ENCODE results near the gene SEC14L6.

Gene SEC14L6

GRCh38 chr22:30506507-30506968 is 40.0 kb downstream of the SEC14L6 start:
- no peak overlapping the region for H3K9ac ChIP-seq (ENCODE audit: low read length)
- TF ChIP-seq CTCF (IDR thresholded peaks at IDR 0.05; ENCODE audit: insufficient read depth, low read length, poor library complexity, severe bottlenecking) (no peak), EZH2phosphoT487 (conservative IDR thresholded peaks at IDR 0.05; ENCODE audit: low read length) (no peak)
- no peak overlapping the region for H3K27ac ChIP-seq (ENCODE audit: low read depth, low read length)
- no peaks in the 10 kb centered on the region for H3K27me3 ChIP-seq (ENCODE audit: low read length)
- no peak overlapping the region for H3K4me3 ChIP-seq (ENCODE audit: insufficient read depth, low read length, poor library complexity, severe bottlenecking)
- H3K9me3 ChIP-seq (ENCODE audit: insufficient read depth, low read length): no peaks in the 10 kb centered on the region
- H3K9me2 ChIP-seq (replicated peaks; ENCODE audit: insufficient read depth, low read length): no peaks in the 10 kb centered on the region
- H3K4me2 ChIP-seq (ENCODE audit: low read depth, low read length, poor library complexity, severe bottlenecking): no peak overlapping the region
- no peaks in the 10 kb centered on the region for H3K36me3 ChIP-seq (ENCODE audit: low read length)
- H4K20me1 ChIP-seq (ENCODE audit: low read depth, low read length): no peaks in the 10 kb centered on the region
- H3K79me2 ChIP-seq (ENCODE audit: insufficient read depth, low read length): no peaks in the 10 kb centered on the region
- H3F3A ChIP-seq (ENCODE audit: insufficient read depth): no peaks in the 10 kb centered on the region
- H2AFZ ChIP-seq (ENCODE audit: low read depth, low read length, severe bottlenecking): no peak overlapping the region

DNA sequence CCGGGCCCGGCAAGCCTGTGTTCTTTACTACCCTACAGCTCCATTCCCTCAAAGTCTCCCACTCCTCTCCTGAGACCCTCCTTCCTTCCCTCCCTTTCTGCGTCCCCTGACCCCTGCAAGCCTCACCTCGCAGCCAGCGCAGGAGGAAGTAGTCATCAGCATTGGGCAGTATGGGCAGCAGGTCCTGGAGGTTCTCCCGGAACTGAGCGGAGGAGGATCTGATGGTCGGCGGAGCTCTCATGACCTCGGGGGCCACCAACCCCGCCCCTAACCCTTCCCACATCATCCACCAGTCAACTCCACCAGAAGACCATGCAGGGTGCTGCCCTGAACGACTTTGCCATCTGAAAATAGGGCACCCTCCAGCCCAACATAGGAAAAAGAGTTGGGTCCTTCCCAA is 43.0 kb downstream of the SEC14L6 start:
- Histone ChIP-seq H3K9me2 (replicated peaks; ENCODE audit: insufficient read depth, low read length) (no peaks in the 10 kb centered on the region), H3K9me3 (ENCODE audit: insufficient read depth, low read length) (no peaks in the 10 kb centered on the region), H3K36me3 (ENCODE audit: low read length) (no peaks in the 10 kb centered on the region), H3K9ac (ENCODE audit: low read length) (no peak overlapping the region), H3K4me3 (ENCODE audit: insufficient read depth, low read length, poor library complexity, severe bottlenecking) (no peak overlapping the region), H3K27ac (ENCODE audit: low read depth, low read length) (no peak overlapping the region), H3K79me2 (ENCODE audit: insufficient read depth, low read length) (no peaks in the 10 kb centered on the region), H3K27me3 (ENCODE audit: low read length) (no peaks in the 10 kb centered on the region), H3K4me2 (ENCODE audit: low read depth, low read length, poor library complexity, severe bottlenecking) (no peak overlapping the region), H3F3A (ENCODE audit: insufficient read depth) (no peaks in the 10 kb centered on the region), H2AFZ (ENCODE audit: low read depth, low read length, severe bottlenecking) (no peak overlapping the region), H4K20me1 (ENCODE audit: low read depth, low read length) (no peaks in the 10 kb centered on the region)
- no peak for TF ChIP-seq CTCF (IDR thresholded peaks at IDR 0.05; ENCODE audit: insufficient read depth, low read length, poor library complexity, severe bottlenecking)
- TF ChIP-seq EZH2phosphoT487 (conservative IDR thresholded peaks at IDR 0.05; ENCODE audit: low read length): no peak

- Histone ChIP-seq H3K4me2 (ENCODE audit: low read depth, low read length, poor library complexity, severe bottlenecking) (no peak overlapping the region), H3K9me2 (replicated peaks; ENCODE audit: insufficient read depth, low read length) (no peaks in the 10 kb centered on the region), H3K36me3 (ENCODE audit: low read length) (no peaks in the 10 kb centered on the region), H2AFZ (ENCODE audit: low read depth, low read length, severe bottlenecking) (no peak overlapping the region), H3F3A (ENCODE audit: insufficient read depth) (no peaks in the 10 kb centered on the region), H3K9me3 (ENCODE audit: insufficient read depth, low read length) (no peaks in the 10 kb centered on the region), H3K9ac (ENCODE audit: low read length) (no peak overlapping the region), H3K4me3 (ENCODE audit: insufficient read depth, low read length, poor library complexity, severe bottlenecking) (no peak overlapping the region), H3K27ac (ENCODE audit: low read depth, low read length) (no peak overlapping the region), H3K27me3 (ENCODE audit: low read length) (no peaks in the 10 kb centered on the region), H3K79me2 (ENCODE audit: insufficient read depth, low read length) (no peaks in the 10 kb centered on the region), H4K20me1 (ENCODE audit: low read depth, low read length) (no peaks in the 10 kb centered on the region)
- TF ChIP-seq EZH2phosphoT487 (conservative IDR thresholded peaks at IDR 0.05; ENCODE audit: low read length) (no peak), CTCF (IDR thresholded peaks at IDR 0.05; ENCODE audit: insufficient read depth, low read length, poor library complexity, severe bottlenecking) (no peak)
These were observed 43.6 kb downstream of the SEC14L6 start for GRCh38 chr22:30502911-30503310.
